Tibial nerve (tissue), 4 donors: ENCODE results near the gene GBA2. TPM values are rescaled to one million over a fixed set of nuclear protein-coding genes. Genes with fewer than 3 reads are reported as not detected.
A peak's percentile ranks its signal among the peaks of the same experiment; 100 is the strongest.

Source experiments
- DNase-seq, 2 donors: peaks; one replicate each; pipeline ENCODE4 v3.0.0-alpha.2; 2019; ENCODE audit warnings: low spot score in 2 of 2
- H3K27ac ChIP-seq, 4 donors: fragments of 200-600 bp; sonication (generic) in 3 of 4; one replicate each; pipeline ENCODE4 v1.5.1; 2017 to 2019; ENCODE audit warnings: mild to moderate bottlenecking in 1 of 4
- H3K27me3 ChIP-seq, 2 donors: fragments of 200-600 bp; sonication (generic) in 1 of 2; one replicate each; pipeline versions ENCODE4 v1.5.1 to v1.6.0; 2017 to 2019
- H3K36me3 ChIP-seq, 3 donors: fragments of 200-600 bp; sonication (generic); one replicate each; pipeline ENCODE4 v1.5.1; 2018 to 2019
- H3K4me1 ChIP-seq, 4 donors: fragments of 200-600 bp; sonication (generic) in 3 of 4; one replicate each; pipeline ENCODE4 v1.5.1; 2017 to 2019
- H3K4me3 ChIP-seq, 4 donors: fragments of 200-600 bp; sonication (generic) in 3 of 4; one replicate each; pipeline ENCODE4 v1.5.1; 2017 to 2019; ENCODE audit warnings: mild to moderate bottlenecking in 1 of 4, moderate library complexity in 1 of 4
- H3K9me3 ChIP-seq, 4 donors: fragments of 200-600 bp; sonication (generic) in 3 of 4; one replicate each; pipeline ENCODE4 v1.5.1; 2017 to 2019
- EP300 ChIP-seq, 2 donors: sonication (generic); formaldehyde crosslinking; IDR thresholded peaks; one replicate each; pipeline ENCODE4 v1.6.1; 2017; ENCODE audit warnings: antibody characterized with exemption in 2 of 2, mild to moderate bottlenecking in 1 of 2
- POLR2A ChIP-seq, 2 donors: fragments of 450-650 bp; IDR thresholded peaks; one replicate each; pipeline ENCODE4 v1.6.1; 2017; ENCODE audit warnings: antibody characterized with exemption in 2 of 2, mild to moderate bottlenecking in 2 of 2, moderate library complexity in 2 of 2
- WGBS, 2 donors: methylation state at CpG; one replicate each; pipeline ENCODE4 v1.1.5; 2018; 5-methylcytosine and 5-hydroxymethylcytosine counted together
- total RNA-seq, 4 donors: library from RNA; depleted of rRNA; stranded (reverse); fragments of >200 nt; gene quantifications; one replicate each; pipeline ENCODE4 v1.1.0, GENCODE V29; 2016
- TF ChIP-seq, protein P1 (sequence below), 5 experiments: fragments of 200-600 bp in 3 of 5; fragments of 450-650 bp in 2 of 5; sonication (generic) in 3 of 5; IDR thresholded peaks; one replicate each; pipeline ENCODE4 v1.5.1; 2016 to 2019; ENCODE audit warnings: antibody characterized with exemption in 5 of 5, mild to moderate bottlenecking in 3 of 5, moderate library complexity in 2 of 5

The GBA2 gene
- total RNA-seq, 4 donors from 2014 or later = 63.8 to 92.1 (median 66.1) TPM

DNA sequence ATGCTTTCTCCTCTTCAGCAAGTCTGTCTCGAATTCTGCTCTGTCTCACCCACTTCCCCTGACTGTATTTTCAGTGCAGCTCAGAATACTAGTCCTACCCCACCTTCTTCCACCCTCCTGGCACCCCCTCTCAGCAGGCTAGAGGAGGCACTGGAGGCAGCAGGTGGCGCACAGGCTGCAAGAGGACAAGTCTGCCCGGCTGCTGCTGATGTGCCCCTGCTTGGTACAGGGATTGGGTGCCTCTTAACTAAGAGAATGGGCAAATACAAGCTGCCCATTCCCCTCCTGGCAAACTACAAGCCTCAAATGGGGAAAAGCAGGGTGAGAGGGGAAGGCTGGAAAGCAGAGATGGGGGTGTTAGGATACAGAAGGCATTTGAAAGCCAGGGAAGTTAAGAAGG lies 22.1 kb downstream of the GBA2 start:
- Histone ChIP-seq H3K4me1 (peaks cover 0 to 58% (median 53%) of the 10 kb centered on the region in 4 donors), H3K36me3 (peaks cover 4 to 46% (median 13%) of the 10 kb centered on the region in 3 donors), H3K4me3 (peak overlapping the region in 1 of 4 donors; percentile 85), H3K9me3 (no peaks in the 10 kb centered on the region), H3K27me3 (no peaks in the 10 kb centered on the region), H3K27ac (peak overlapping the region in 3 of 4 donors; percentile 70 to 99 (median 94))
- WGBS, 2 donors = 13 to 27% methylated on average over 3 of the region's 3 CpGs
- TF ChIP-seq POLR2A (IDR thresholded peaks at IDR 0.05) = no peak
- TF ChIP-seq, protein P1, sequence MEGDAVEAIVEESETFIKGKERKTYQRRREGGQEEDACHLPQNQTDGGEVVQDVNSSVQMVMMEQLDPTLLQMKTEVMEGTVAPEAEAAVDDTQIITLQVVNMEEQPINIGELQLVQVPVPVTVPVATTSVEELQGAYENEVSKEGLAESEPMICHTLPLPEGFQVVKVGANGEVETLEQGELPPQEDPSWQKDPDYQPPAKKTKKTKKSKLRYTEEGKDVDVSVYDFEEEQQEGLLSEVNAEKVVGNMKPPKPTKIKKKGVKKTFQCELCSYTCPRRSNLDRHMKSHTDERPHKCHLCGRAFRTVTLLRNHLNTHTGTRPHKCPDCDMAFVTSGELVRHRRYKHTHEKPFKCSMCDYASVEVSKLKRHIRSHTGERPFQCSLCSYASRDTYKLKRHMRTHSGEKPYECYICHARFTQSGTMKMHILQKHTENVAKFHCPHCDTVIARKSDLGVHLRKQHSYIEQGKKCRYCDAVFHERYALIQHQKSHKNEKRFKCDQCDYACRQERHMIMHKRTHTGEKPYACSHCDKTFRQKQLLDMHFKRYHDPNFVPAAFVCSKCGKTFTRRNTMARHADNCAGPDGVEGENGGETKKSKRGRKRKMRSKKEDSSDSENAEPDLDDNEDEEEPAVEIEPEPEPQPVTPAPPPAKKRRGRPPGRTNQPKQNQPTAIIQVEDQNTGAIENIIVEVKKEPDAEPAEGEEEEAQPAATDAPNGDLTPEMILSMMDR (IDR thresholded peaks at IDR 0.05) = no peak
- no peak for TF ChIP-seq EP300 (IDR thresholded peaks at IDR 0.05)
- DNase-seq = no peak

DNA sequence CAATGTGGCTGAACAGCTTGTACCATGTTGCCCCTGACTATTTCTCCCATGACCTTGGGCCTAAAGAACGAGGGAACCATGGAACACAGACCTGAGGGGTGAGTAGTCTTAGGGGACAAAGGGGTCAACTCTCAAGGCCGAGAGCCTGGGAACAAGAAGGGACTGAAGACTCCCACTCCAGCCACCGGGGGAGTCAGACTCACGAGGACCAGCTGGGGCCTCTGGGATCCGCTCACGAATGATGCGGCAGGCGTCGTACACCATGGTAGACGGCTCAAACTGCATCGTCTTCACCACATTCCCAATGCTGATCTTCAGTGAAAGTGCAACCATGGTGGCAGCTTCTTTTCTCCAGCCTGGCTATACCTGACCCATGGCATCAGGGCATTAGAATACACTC lies 23.7 kb downstream of the GBA2 start:
- peaks cover 10 to 62% (median 19%) of the 10 kb centered on the region in 3 donors for H3K36me3 ChIP-seq
- DNase-seq = no peak
- 90 to 93% methylated on average over 10 to 11 of the region's 11 CpGs for WGBS, 2 donors
- no peak overlapping the region for H3K4me3 ChIP-seq
- no peaks in the 10 kb centered on the region for H3K9me3 ChIP-seq
- peaks cover 0 to 50% (median 44%) of the 10 kb centered on the region in 4 donors for H3K4me1 ChIP-seq
- H3K27me3 ChIP-seq = no peaks in the 10 kb centered on the region
- TF ChIP-seq EP300 (IDR thresholded peaks at IDR 0.05) = no peak
- TF ChIP-seq, protein P1 (IDR thresholded peaks at IDR 0.05) = no peak
- no peak for TF ChIP-seq POLR2A (IDR thresholded peaks at IDR 0.05)
- H3K27ac ChIP-seq = no peak overlapping the region

DNA sequence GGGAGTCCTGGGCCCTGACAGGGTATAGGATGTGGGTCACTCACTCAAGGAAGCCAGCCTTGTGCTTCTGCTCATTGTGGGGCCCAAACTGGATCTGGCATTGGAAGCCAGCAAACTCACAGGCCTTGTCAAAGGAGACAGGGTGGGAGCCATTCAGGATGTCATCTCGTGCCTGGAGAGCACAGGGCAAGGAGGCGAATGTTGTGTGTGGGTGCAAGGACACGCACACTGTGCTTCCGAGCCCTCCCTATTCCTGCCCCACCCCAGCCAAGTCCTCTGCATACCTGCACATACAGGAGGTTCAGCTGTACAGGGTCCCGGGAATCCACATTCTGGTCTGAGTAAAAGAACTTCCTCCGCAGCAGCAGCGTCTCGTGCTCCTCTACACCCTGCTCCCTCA lies 25.1 kb downstream of the GBA2 start:
- TF ChIP-seq EP300 (IDR thresholded peaks at IDR 0.05) (no peak), POLR2A (IDR thresholded peaks at IDR 0.05) (no peak)
- TF ChIP-seq, protein P1 (IDR thresholded peaks at IDR 0.05) = no peak
- Histone ChIP-seq H3K4me3 (no peak overlapping the region), H3K36me3 (peaks cover 13 to 76% (median 34%) of the 10 kb centered on the region in 3 donors), H3K4me1 (peaks cover 0 to 35% (median 30%) of the 10 kb centered on the region in 4 donors), H3K27me3 (no peaks in the 10 kb centered on the region), H3K9me3 (no peaks in the 10 kb centered on the region), H3K27ac (no peak overlapping the region)
- WGBS, 2 donors = 98% methylated on average over 8 of the region's 8 CpGs
- no peak for DNase-seq

DNA sequence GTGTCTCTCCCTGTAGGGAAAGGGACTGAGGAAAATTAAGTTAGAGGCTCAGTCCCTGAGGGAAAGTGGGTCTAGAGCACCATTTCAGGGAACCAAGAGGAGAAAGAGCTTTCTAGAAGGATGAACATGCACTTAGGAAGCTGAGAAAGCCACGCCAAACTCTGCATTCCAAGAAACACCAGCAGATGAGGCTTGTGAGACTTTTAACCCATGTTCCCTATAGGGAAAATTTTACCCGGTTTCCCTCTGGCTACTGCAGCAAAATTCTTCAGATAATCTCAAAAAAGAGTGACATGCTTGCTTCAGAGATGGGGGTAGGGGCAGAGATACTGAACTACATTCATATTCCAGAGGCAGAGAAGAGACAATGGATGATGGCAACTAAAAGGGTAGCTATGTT lies 25.6 kb downstream of the GBA2 start:
- DNase-seq = no peak
- no peak overlapping the region for H3K4me3 ChIP-seq
- H3K27ac ChIP-seq = no peak overlapping the region
- 82 to 83% methylated on average over 2 of the region's 2 CpGs for WGBS, 2 donors
- H3K36me3 ChIP-seq = peaks cover 13 to 81% (median 38%) of the 10 kb centered on the region in 3 donors
- TF ChIP-seq EP300 (IDR thresholded peaks at IDR 0.05) = no peak
- TF ChIP-seq, protein P1 (IDR thresholded peaks at IDR 0.05) = no peak
- TF ChIP-seq POLR2A (IDR thresholded peaks at IDR 0.05) = no peak
- no peaks in the 10 kb centered on the region for H3K9me3 ChIP-seq
- peaks cover 0 to 31% (median 25%) of the 10 kb centered on the region in 4 donors for H3K4me1 ChIP-seq
- no peaks in the 10 kb centered on the region for H3K27me3 ChIP-seq

DNA sequence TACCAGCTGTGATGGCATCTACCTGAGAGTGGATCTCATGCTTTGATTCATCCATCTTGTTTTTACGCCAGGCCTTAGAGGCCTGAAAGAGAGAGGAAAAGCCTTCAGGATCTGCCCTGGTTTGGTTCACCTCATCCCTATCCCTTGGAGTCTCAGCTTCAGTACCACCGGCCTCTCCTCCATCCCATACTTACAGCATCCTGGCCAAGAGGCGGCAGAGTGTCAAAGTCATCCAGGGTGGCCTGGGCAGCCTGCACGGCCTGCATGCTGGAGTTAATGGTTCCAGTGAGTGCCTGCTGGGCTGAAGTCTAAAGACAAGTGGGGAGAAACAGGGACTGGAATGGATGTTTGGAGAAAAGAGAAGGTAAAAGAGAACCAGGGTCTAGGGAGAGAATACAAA lies 29.5 kb downstream of the GBA2 start:
- Histone ChIP-seq H3K4me1 (no peaks in the 10 kb centered on the region), H3K27me3 (no peaks in the 10 kb centered on the region), H3K4me3 (no peak overlapping the region), H3K9me3 (no peaks in the 10 kb centered on the region), H3K27ac (no peak overlapping the region), H3K36me3 (peaks cover 13 to 100% (median 69%) of the 10 kb centered on the region in 3 donors)
- no peak for TF ChIP-seq EP300 (IDR thresholded peaks at IDR 0.05)
- no peak for TF ChIP-seq POLR2A (IDR thresholded peaks at IDR 0.05)
- TF ChIP-seq, protein P1 (IDR thresholded peaks at IDR 0.05) = no peak
- DNase-seq = no peak
- WGBS, 2 donors = 94 to 95% methylated on average over 4 of the region's 4 CpGs
